Hepatocyte (in vitro differentiated cells): ENCODE results near the gene ULK4. TPM values are rescaled to one million over a fixed set of nuclear protein-coding genes. Genes with fewer than 3 reads are reported as not detected.

Source experiments
- DNase-seq: peaks from one replicate; pipeline ENCODE4 v3.0.0-alpha.2; 2016; ENCODE audit warnings: low spot score
- H2AFZ ChIP-seq: fragments of 200-600 bp; sonication (generic); 2 replicates; pipeline ENCODE4 v1.6.0; 2016; ENCODE audit warnings: antibody characterized with exemption, mild to moderate bottlenecking
- H3K27ac ChIP-seq: fragments of 200-600 bp; sonication (generic); 2 replicates; pipeline ENCODE4 v1.5.1; 2016; ENCODE audit warnings: mild to moderate bottlenecking
- H3K27me3 ChIP-seq: fragments of 200-600 bp; sonication (generic); 2 replicates; pipeline ENCODE4 v1.6.1; 2016
- H3K36me3 ChIP-seq: fragments of 200-600 bp; sonication (generic); replicated peaks from 2 replicates; pipeline ENCODE4 v1.5.1; 2016; ENCODE audit warnings: low read depth; ENCODE audit not compliant: insufficient read depth
- H3K4me1 ChIP-seq: fragments of 200-600 bp; sonication (generic); 2 replicates; pipeline ENCODE4 v1.5.1; 2016; ENCODE audit warnings: mild to moderate bottlenecking, moderate library complexity; ENCODE audit not compliant: insufficient read depth
- H3K4me2 ChIP-seq: fragments of 200-600 bp; sonication (generic); 2 replicates; pipeline ENCODE4 v1.6.0; 2016
- H3K4me3 ChIP-seq: fragments of 200-600 bp; sonication (generic); 2 replicates; pipeline ENCODE4 v1.5.1; 2016; ENCODE audit warnings: mild to moderate bottlenecking
- H3K79me2 ChIP-seq: fragments of 200-600 bp; sonication (generic); 2 replicates; pipeline ENCODE4 v1.6.0; 2017; ENCODE audit warnings: mild to moderate bottlenecking
- H3K9me2 ChIP-seq: fragments of 200-600 bp; sonication (generic); replicated peaks from 2 replicates; pipeline ENCODE4 v1.6.0; 2017; ENCODE audit warnings: mild to moderate bottlenecking; ENCODE audit not compliant: insufficient read depth
- H3K9me3 ChIP-seq: fragments of 200-600 bp; sonication (generic); 2 replicates; pipeline ENCODE4 v1.5.1; 2016; ENCODE audit warnings: low read depth, mild to moderate bottlenecking
- H4K20me1 ChIP-seq: fragments of 200-600 bp; sonication (generic); 2 replicates; pipeline ENCODE4 v1.6.0; 2016; ENCODE audit warnings: mild to moderate bottlenecking; ENCODE audit not compliant: insufficient read depth, poor library complexity, severe bottlenecking
- CTCF ChIP-seq: fragments of 200-600 bp; sonication (generic); IDR thresholded peaks from 2 replicates; pipeline ENCODE4 v1.5.1; 2016; ENCODE audit warnings: antibody characterized with exemption, mild to moderate bottlenecking; ENCODE audit not compliant: poor library complexity
- EZH2 ChIP-seq: fragments of 200-600 bp; sonication (generic); IDR thresholded peaks from 2 replicates; pipeline ENCODE4 v1.6.1; 2016; ENCODE audit warnings: antibody characterized with exemption, mild to moderate bottlenecking, borderline replicate concordance
- EZH2phosphoT487 ChIP-seq: fragments of 200-600 bp; sonication (generic); IDR thresholded peaks from one replicate; pipeline ENCODE4 v1.6.1; 2018; ENCODE audit warnings: antibody characterized with exemption, mild to moderate bottlenecking, low read depth, moderate library complexity; ENCODE audit not compliant: unreplicated experiment, severe bottlenecking
- WGBS: methylation state at CpG from one replicate; pipeline ENCODE4 v1.1.6; 2016; ENCODE audit warnings: low lambda C conversion rate; ENCODE audit errors: missing lambda C conversion rate; 5-methylcytosine and 5-hydroxymethylcytosine counted together
- polyA plus RNA-seq: library from polyadenylated mRNA; unstranded; fragments of >200 nt; fragmentation: Nextera tagmentation; extraction: Ambion mirVana; gene quantifications from 2 replicates; pipeline ENCODE4 v1.2.1, GENCODE V29; 2016
- total RNA-seq: library from RNA; depleted of rRNA; stranded (reverse); fragments of >200 nt; gene quantifications from 2 replicates; pipeline ENCODE4 v1.2.3, GENCODE V29; 2014

The ULK4 gene
- total and polyA plus RNA-seq, 2 experiments from 2014 or later, result 3.8 to 9.1 TPM

GRCh38 chr3:41234823-41235721, 726.8 kb downstream of the ULK4 start:
- no peak for DNase-seq
- Histone ChIP-seq H3K4me2 (no peak overlapping the region), H3K4me3 (no peak overlapping the region), H2AFZ (no peak overlapping the region), H3K27ac (no peak overlapping the region), H3K27me3 (no peaks in the 10 kb centered on the region), H3K9me2 (no peaks in the 10 kb centered on the region), H3K36me3 (peaks cover 18% of the 10 kb centered on the region), H3K9me3 (no peaks in the 10 kb centered on the region), H3K79me2 (peaks cover 68% of the 10 kb centered on the region), H3K4me1 (no peaks in the 10 kb centered on the region), H4K20me1 (peaks cover 34% of the 10 kb centered on the region)
- TF ChIP-seq EZH2phosphoT487 (no peak), EZH2 (no peak), CTCF (no peak)
- 67% methylated on average over 6 of the region's 6 CpGs for WGBS

GRCh38 chr3:41224120-41224806, 737.6 kb downstream of the ULK4 start:
- H3K4me2 ChIP-seq, result no peak overlapping the region
- 97% methylated on average over 3 of the region's 3 CpGs for WGBS

GRCh38 chr3:41223691-41224090, 738.2 kb downstream of the ULK4 start:
- H3K9me3 ChIP-seq, result no peaks in the 10 kb centered on the region
- TF ChIP-seq EZH2, result no peak
- no peak for TF ChIP-seq EZH2phosphoT487
- TF ChIP-seq CTCF, result no peak
- peaks cover 97% of the 10 kb centered on the region for H4K20me1 ChIP-seq
- no peak overlapping the region for H3K4me3 ChIP-seq
- no peak for DNase-seq
- H3K4me2 ChIP-seq, result no peak overlapping the region
- no peaks in the 10 kb centered on the region for H3K27me3 ChIP-seq
- H3K9me2 ChIP-seq, result no peaks in the 10 kb centered on the region
- no peak overlapping the region for H2AFZ ChIP-seq
- H3K4me1 ChIP-seq, result peaks cover 30% of the 10 kb centered on the region
- H3K79me2 ChIP-seq, result peaks cover 100% of the 10 kb centered on the region
- H3K27ac ChIP-seq, result no peak overlapping the region
- 91% methylated on average over 2 of the region's 2 CpGs for WGBS
- peaks cover 18% of the 10 kb centered on the region for H3K36me3 ChIP-seq

More at GRCh38 chr3:41224120-41224806, 737.6 kb downstream of the ULK4 start:
- H3K27ac ChIP-seq, result no peak overlapping the region
- no peaks in the 10 kb centered on the region for H3K9me3 ChIP-seq
- H2AFZ ChIP-seq, result no peak overlapping the region
- peaks cover 100% of the 10 kb centered on the region for H3K79me2 ChIP-seq
- no peaks in the 10 kb centered on the region for H3K27me3 ChIP-seq
- DNase-seq, result no peak
- H3K4me1 ChIP-seq, result peaks cover 26% of the 10 kb centered on the region
- peaks cover 97% of the 10 kb centered on the region for H4K20me1 ChIP-seq
- peaks cover 18% of the 10 kb centered on the region for H3K36me3 ChIP-seq
- H3K4me3 ChIP-seq, result no peak overlapping the region
- H3K9me2 ChIP-seq, result no peaks in the 10 kb centered on the region
- TF ChIP-seq EZH2, result no peak
- no peak for TF ChIP-seq CTCF
- TF ChIP-seq EZH2phosphoT487, result no peak
